CD1c-positive myeloid dendritic cell (primary cell): Measurements from ENCODE around the gene VPS9D1.
A peak's percentile ranks its signal among the peaks of the same experiment; 100 is the strongest.

Experiments
- DNase-seq: peaks from one replicate; pipeline ENCODE4 v3.0.0-alpha.2; 2016; ENCODE audit errors: extremely low spot score

Gene VPS9D1, protein sequence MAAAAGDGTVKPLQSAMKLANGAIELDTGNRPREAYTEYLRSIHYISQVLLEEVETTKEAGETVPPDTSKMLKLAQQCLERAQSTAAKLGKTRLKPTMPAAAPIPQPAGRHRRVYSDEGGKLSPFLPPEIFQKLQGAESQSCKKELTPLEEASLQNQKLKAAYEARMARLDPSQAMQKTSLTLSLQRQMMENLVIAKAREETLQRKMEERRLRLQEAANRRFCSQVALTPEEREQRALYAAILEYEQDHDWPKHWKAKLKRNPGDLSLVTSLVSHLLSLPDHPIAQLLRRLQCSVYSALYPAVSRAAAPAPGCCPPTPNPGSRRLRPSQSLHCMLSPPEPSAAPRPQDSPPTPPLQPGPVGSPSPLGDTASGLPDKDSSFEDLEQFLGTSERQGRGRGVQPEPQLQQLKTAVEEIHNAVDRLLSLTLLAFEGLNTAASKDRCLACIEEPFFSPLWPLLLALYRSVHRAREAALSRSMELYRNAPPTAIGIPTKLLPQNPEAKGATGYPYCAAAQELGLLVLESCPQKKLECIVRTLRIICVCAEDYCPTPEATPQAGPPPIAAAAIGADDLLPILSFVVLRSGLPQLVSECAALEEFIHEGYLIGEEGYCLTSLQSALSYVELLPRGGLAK

DNA sequence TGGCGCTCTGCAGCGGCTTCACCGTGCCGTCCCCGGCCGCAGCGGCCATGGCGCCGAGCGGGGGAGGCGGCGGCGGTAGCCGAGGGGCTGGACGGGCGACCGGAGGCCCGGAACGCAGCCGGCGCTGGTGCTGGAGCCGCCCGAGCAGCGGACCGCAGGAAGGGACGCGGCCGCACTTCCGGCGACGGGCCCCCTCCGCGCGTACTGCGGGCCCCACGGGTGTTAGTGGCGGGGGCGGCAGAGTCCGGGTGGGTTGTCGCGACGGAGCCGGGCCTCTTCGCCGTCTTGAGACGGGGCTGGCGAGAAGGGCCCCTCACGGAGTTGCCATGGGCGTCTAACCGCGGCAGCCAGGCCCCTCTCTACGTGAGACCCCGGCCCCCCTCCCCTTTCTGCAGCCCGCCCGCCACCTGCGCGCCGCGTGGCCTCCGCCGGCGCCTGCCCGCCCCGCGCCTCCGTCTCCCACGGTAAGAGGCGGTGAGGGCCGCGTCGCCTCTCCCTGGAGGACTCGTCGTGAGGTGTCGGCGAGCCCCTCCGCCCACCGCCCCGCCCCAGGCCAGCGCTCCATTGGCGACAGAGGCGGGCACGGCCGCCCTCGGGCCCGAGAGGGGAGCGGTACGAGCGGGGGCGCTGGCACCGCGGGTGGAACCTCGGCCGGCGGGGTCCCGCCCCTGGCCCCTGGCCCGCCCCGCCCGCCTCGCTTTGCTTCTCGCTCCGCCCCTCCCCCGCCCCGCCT is at the start of gene VPS9D1, which contains the start of gene ZNF276:
Gene VPS9D1, minus strand, starts transcription at position 86 of the 733 bp plus-strand sequence. Its CDS starts 37 bp downstream, at position 49.
Gene ZNF276, plus strand, starts transcription at position 725 of the 733 bp plus-strand sequence. CDS start 104 bp downstream, outside the sequence.
- peak; percentile 92 for DNase-seq

- DNase-seq = no peak
Measured at GRCh38 chr16:89770367-89770766, 49.7 kb upstream of the VPS9D1 start.

DNA sequence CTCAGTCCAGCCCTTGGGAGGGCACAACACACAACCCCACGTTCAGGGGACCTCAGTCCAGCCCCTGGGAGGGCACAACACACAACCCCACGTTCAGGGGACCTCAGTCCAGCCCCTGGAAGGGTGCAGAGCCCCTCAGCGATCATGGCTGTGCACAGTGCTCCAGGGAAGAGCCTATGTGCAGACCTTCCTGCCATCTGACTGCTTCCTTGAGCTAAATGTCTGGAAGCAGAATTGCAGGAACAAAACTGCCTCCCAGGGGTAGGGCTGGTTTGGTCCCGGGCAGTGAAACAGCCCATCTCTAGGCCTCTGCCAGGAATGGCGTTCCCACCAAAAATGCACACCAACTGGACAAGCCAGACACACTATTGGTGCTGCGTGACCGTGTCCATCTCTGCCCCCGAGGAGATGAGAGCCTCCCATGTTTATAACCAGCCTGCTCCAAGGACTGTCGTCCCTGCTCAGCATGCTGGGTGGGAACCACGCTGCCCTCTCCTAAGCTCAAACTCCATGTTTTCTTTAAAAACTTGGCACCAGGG is 44.7 kb upstream of the VPS9D1 start:
- no peak for DNase-seq

- peak; percentile 94 for DNase-seq
Measured at GRCh38 chr16:89764711-89765201, 44.1 kb upstream of the VPS9D1 start.

GRCh38 chr16:89761304-89761922 is 40.7 kb upstream of the VPS9D1 start:
- DNase-seq = peak; percentile 19

DNA sequence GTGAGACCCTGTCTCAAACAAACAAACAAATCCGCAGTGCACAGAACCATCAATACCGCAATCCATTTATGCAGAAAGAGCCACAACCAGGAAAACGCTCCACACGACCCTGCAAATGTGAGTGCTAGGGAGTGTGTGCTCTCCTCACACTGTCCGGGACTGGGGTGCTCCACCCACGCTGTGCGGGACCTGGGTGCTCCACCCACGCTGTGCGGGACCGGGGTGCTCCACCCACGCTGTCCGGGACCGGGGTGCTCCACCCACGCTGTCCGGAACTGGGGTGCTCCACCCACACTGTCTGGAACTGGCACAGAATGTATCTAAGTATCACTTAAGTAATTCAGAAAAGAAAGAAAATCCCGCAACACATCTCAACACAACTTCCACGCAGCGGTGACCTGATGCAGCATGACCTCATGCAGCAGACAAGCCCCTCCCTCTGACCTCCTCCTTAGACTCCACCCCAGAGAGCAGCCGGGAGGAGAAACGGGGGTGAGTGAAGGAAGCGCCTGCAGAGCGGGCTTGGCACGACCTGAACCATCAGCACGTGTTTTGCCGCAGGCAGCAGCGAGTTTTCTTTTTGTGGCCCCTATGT is 39.1 kb upstream of the VPS9D1 start:
- peak; percentile 21 for DNase-seq

- DNase-seq = peak; percentile 81
Measured at GRCh38 chr16:89749637-89750036, 28.9 kb upstream of the VPS9D1 start.

GRCh38 chr16:89748921-89749320 is 28.2 kb upstream of the VPS9D1 start:
- DNase-seq = peak; percentile 34

DNA sequence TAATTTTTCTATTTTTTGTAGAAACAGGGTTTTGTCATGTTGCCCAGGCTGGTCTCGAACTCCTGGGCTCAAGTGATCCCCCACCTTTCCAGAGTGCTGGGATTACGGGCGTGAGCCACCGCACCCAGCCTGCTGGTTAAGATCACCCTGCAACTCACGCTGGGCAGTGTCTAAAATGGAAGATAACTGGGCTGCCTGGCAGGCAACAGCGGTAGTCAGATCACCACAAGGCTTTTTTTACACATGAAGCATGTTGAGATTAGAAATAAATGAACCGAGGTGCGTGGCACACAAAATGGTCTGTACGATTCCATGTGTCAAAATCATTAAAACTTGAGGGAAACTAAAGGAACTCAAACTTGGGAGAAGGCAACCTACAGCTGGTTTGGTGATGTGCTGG is 27.4 kb upstream of the VPS9D1 start:
- DNase-seq = no peak

DNA sequence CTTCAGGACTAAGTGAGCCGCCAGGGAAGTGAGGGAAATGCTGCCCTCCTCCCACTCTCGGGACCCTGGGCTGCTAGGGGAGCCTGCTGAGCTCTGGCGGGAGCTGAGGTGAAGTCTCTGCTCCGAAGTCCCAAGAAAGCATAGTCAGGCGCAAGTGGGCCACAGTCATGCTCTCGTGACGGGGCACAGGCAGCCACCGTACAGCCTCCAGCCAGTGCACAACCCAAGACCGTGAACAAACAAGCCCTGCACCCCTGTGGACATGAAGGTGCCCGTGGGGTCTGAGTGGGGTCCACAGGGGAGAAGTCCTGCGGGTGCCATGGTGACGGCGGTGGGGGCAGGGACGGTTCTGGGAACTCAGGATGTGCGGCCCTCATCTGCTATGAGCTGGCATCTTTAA is 25.3 kb upstream of the VPS9D1 start:
- DNase-seq = no peak

DNA sequence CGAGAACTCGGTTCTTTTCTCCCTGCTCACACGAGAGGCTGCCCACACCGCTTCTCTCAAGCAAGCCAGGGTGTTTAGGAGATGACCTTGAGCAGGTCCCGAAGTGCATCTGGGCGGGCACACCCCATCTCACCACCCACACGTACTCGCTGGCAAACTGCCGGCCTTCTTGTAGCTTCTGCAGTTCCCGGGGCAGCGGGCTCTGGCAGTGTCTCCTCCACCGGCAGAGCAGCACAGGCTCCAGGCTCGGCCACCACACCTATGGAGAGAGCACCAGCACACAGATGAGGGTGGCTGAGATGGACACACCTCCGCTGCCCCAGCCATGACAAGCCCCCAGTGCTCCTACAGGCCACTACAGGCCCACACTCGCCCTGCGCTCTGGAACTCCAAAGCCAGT is 24.1 kb upstream of the VPS9D1 start:
- no peak for DNase-seq

- no peak for DNase-seq
Measured at GRCh38 chr16:89742948-89743347, 22.2 kb upstream of the VPS9D1 start.

GRCh38 chr16:89741342-89742014 is 20.8 kb upstream of the VPS9D1 start:
- peak; percentile 65 for DNase-seq

DNA sequence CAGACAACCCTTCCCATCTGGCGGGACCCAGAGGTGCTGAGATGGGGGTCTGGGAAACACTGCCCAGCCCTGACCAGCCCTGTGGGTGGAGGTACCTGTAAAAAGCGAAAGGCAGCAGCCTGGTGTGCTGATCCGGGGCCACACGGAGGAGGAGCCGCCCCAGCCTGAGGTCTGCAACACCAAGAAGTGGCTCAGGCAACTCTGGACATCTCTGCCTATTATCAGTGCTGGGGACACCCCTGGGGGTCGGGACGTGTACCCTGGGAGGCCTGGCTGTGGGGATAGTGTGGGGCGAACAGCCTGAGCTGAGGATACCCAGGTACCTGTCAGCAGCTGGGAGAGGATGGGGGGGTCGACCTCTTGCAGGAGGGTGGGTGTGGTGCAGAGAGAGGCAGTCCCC is 18.7 kb upstream of the VPS9D1 start:
- no peak for DNase-seq

DNA sequence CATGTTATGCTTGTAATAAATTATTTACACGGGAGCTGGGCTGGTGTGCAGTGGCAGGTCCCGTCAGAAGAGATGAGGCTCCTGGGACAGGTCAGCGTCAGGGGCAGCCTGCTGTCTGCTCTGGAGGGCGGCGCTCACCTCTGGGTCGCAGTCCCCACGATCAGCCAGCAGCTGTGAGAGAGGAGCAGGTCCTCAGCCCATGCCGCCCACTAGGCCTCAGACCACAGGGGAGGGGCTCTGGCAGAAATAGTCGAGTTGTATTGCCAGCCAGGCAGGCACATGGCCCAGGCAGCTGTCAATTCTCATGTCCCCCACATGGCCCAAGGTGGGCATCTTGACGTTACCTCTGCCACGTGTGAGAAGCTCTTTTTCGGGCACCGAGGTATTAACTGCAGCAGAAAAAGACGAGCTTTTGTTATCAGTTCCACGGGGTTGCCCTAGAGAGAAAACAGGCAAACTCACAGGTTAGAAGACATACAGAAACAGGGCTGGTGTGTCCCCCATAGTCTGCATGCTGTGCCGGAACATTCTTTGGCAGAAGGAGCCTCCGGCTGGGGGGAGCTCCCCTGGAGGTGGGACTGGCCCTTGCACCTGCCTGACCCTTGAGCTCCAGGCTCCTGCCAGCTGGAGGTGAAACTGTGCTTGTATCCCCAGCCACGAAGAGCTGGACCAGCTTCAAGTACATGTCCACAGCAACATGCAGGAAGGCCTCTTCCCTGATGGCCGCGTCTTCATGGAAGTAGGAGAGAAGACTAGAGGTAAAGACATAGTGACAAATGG is 18.0 kb upstream of the VPS9D1 start:
- DNase-seq = no peak

DNA sequence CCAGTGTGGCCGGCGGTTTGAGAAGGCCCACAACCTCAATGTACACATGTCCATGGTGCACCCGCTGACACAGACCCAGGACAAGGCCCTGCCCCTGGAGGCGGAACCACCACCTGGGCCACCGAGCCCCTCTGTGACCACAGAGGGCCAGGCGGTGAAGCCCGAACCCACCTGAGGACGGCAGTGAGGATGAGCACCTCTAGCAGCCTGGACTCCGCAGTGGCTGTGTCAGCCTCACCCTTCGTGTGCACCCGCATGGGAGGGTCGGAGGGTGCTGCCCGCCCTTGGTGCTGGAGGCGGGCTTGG is 17.3 kb upstream of the VPS9D1 start:
- DNase-seq = no peak

DNA sequence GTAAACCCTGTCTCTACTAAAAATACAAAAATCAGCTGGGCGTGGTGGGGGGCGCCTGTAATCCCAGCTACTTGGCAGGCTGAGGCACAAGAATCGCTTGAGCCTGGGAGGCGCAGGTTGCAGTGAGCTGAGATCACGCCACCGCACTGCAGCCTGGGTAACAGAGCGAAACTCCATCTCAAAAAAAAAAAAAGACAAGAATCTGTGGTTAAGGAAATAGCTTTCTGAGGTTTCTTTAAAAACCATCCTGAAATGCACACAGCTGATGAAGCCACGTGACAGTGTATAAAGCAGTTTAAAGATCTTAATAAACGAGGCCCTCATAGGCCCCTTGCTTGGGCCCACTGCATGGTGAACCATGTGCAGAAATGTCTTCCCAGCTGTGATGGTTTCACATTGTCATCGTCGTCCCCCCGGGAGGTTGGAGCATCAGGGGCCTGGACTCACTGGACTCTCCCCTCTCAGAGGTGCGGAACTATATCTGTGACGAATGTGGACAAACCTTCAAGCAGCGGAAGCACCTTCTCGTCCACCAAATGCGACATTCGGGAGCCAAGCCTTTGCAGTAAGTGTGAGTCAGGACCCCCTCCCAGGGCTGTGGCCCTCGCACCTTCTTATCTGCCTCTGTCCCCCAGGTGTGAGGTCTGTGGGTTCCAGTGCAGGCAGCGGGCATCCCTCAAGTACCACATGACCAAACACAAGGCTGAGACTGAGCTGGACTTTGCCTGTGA is 16.8 kb upstream of the VPS9D1 start:
- DNase-seq = peak; percentile 32

DNA sequence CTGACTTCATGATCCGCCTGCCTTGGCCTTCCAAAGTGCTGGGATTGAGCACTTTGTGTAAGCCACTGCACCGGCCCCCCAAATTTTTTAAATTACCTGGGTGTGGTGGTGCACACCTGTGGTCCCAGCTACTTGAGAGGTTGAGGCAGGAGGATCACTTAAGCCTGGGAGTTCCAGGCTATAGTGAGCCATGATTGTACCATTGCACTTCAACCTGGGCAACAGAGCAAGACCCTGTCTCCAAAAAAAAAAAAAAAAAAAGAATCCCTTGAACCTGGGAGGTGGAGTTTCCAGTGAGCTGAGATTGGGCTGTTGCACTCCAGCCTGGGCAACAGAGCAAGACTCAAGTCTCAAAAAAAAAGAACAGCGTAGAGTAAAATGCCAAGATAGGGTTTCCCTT is 15.9 kb upstream of the VPS9D1 start:
- no peak for DNase-seq

GRCh38 chr16:89733792-89734191 is 13.1 kb upstream of the VPS9D1 start:
- DNase-seq = no peak
